ENCODE data around the gene PNPLA8.
"Not testable (repeated sequence)": the region's sequence is repeated elsewhere in the genome, so short reads cannot be mapped to it uniquely, and the experiment has no call there.

PNPLA8 gene

DNA sequence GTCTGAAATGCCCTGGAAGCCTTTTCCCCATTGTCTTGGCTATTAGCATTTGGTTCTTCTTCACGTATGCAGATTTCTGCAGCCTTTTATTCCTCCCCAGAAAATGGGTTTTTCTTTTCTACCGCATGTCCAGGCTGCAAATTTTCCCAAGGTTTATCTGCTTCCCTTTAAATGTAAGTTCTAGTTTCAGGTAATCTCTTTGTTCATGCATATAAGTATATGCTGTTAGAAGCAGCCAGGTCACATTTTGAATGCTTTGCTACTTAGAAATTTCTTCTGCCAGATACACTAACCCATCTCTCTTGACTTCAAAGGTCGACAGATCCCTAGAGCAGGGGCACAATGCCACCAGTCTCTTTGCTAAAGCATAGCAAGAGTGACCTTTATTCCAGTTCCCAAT, 31.3 kb upstream of the PNPLA8 start:
- Histone ChIP-seq H3K4me3 (ENCODE audit: low read depth, low read length) (no peak overlapping the region), H3K9me3 (ENCODE audit: control insufficient read depth, insufficient read depth, low read length) (peaks cover 7% of the 10 kb centered on the region), H3K9ac (ENCODE audit: low read depth, low read length) (no peak overlapping the region), H3K36me3 (ENCODE audit: control insufficient read depth, insufficient read depth, low read length) (no peaks in the 10 kb centered on the region), H3K4me1 (ENCODE audit: control insufficient read depth, insufficient read depth, low read length) (no peaks in the 10 kb centered on the region), H3K27me3 (ENCODE audit: control insufficient read depth, insufficient read depth, low read length) (no peaks in the 10 kb centered on the region)

DNA sequence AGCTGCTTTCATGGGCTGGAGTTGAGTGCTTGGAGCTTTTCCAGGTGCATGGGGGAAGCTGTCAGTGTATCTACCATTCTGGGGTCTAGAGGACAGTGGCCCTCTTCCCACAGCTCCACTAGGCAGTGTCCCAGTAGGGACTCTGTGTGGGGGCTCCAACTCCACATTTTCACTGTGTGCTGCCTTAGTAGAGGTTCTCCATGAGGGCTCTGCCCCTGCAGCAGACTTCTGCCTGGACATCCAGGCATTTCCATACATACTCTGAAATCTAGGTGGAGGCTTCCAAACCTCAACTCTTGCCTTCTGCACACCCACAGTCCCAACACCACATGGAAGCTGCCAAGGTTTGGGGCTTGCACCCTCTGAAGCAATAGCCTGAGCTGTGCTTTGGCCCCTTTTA, 30.7 kb upstream of the PNPLA8 start:
- H3K4me3 ChIP-seq (ENCODE audit: low read depth, low read length); H3K9ac ChIP-seq (ENCODE audit: low read depth, low read length): not testable (repeated sequence)

DNA sequence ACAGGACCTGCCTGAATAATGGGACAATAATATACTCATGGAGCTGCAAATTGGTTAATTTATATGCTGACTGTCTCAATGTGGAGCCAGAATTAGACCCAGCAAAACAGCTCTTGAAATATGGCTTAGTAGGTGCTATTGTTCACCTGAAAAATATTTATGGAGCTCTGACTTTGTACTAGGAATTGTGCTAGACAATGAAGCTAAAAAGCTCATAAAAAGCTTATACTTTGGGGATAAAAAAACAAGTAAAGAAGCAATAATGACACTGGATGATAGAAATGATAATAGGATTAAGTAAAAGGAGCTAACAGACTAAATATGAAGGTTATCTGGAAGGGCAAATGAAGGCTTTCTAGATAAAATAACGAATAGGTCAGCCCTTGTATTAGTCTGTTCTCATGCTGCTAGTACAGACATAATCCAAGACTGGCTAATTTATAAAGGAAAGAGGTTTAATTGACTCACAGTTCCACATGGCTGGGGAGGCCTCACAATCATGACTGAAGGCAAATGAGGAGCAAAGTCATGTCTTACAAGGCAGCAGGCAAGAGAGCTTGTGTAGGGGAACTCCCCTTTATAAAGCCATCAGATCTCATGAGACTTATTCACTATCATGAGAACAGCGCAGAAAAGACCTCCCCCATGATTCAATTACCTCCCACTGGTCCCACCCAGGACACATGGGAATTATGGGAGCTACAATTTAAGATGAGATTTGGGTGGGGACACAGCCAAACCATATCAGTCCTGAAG, 22.4 kb upstream of the PNPLA8 start:
- not testable (repeated sequence) for H3K27me3 ChIP-seq (ENCODE audit: control insufficient read depth, insufficient read depth, low read length); H3K36me3 ChIP-seq (ENCODE audit: control insufficient read depth, insufficient read depth, low read length); H3K9ac ChIP-seq (ENCODE audit: low read depth, low read length); H3K9me3 ChIP-seq (ENCODE audit: control insufficient read depth, insufficient read depth, low read length); H3K4me1 ChIP-seq (ENCODE audit: control insufficient read depth, insufficient read depth, low read length); H3K4me3 ChIP-seq (ENCODE audit: low read depth, low read length)

More for the DNA sequence above, 30.7 kb upstream of the PNPLA8 start:
- not testable (repeated sequence) for H3K27me3 ChIP-seq (ENCODE audit: control insufficient read depth, insufficient read depth, low read length); H3K4me1 ChIP-seq (ENCODE audit: control insufficient read depth, insufficient read depth, low read length); H3K9me3 ChIP-seq (ENCODE audit: control insufficient read depth, insufficient read depth, low read length); H3K36me3 ChIP-seq (ENCODE audit: control insufficient read depth, insufficient read depth, low read length)

DNA sequence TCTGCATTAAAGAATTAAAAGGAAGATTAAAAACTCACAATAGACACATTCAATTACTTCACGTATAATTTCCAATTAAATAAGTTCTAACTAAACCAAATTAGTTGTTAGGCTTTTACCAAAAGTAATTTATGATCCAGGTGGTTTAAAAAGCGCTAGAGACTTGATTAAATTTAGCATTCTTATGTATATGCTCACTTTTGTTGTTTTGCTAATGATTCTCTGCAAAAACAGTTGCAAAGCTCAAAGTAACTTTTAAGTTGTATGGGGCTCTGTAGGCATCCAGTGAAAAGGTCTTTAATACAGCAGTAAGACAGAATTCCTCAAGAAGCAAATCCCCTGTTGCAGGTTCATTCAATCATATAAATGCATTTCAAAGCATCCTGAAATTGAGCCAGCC, 15.5 kb upstream of the PNPLA8 start:
- Histone ChIP-seq H3K9ac (ENCODE audit: low read depth, low read length) (no peak overlapping the region), H3K4me3 (ENCODE audit: low read depth, low read length) (no peak overlapping the region), H3K36me3 (ENCODE audit: control insufficient read depth, insufficient read depth, low read length) (no peaks in the 10 kb centered on the region), H3K9me3 (ENCODE audit: control insufficient read depth, insufficient read depth, low read length) (no peaks in the 10 kb centered on the region), H3K4me1 (ENCODE audit: control insufficient read depth, insufficient read depth, low read length) (peaks cover 3% of the 10 kb centered on the region), H3K27me3 (ENCODE audit: control insufficient read depth, insufficient read depth, low read length) (no peaks in the 10 kb centered on the region)

DNA sequence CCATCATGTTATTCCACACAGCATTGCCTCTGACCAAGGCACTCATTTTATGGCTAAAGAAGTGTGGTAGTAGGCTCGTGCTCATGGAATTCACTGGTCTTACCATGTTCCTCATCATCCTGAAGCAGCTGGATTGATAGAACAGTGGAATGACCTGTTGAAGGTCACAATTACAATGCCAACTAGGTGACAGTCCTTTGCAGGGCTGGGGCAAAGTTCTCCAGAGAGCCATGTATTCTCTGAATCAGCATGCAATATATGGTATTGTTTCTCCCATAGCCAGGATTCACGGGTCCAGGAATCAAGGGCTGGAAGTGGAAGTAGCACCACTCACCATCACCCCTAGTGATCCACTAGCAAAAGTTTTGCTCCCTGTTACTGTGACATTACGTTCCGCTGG, 12.8 kb upstream of the PNPLA8 start:
- not testable (repeated sequence) for H3K36me3 ChIP-seq (ENCODE audit: control insufficient read depth, insufficient read depth, low read length); H3K4me3 ChIP-seq (ENCODE audit: low read depth, low read length); H3K9me3 ChIP-seq (ENCODE audit: control insufficient read depth, insufficient read depth, low read length); H3K9ac ChIP-seq (ENCODE audit: low read depth, low read length); H3K4me1 ChIP-seq (ENCODE audit: control insufficient read depth, insufficient read depth, low read length); H3K27me3 ChIP-seq (ENCODE audit: control insufficient read depth, insufficient read depth, low read length)

DNA sequence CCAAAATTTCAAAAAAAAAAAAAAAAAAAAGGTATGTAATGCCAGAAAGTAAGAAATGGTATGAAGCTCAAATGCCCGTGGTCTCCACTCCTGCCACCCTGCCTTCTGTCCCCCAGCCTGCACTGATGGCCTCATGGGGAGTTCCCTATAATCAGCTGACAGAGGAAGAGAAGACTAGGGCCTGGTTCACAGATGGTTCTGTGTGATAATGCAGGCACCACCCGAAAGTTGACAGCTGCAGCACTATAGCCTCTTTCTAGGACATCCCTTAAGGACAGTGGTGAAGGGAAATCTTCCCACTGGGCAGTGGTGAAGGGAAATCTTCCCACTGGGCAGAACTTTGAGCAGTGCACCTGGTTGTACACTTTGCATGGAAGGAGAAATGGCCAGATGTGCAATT, 12.3 kb upstream of the PNPLA8 start:
- H3K4me3 ChIP-seq (ENCODE audit: low read depth, low read length); H3K9ac ChIP-seq (ENCODE audit: low read depth, low read length); H3K4me1 ChIP-seq (ENCODE audit: control insufficient read depth, insufficient read depth, low read length); H3K9me3 ChIP-seq (ENCODE audit: control insufficient read depth, insufficient read depth, low read length); H3K27me3 ChIP-seq (ENCODE audit: control insufficient read depth, insufficient read depth, low read length); H3K36me3 ChIP-seq (ENCODE audit: control insufficient read depth, insufficient read depth, low read length): not testable (repeated sequence)

DNA sequence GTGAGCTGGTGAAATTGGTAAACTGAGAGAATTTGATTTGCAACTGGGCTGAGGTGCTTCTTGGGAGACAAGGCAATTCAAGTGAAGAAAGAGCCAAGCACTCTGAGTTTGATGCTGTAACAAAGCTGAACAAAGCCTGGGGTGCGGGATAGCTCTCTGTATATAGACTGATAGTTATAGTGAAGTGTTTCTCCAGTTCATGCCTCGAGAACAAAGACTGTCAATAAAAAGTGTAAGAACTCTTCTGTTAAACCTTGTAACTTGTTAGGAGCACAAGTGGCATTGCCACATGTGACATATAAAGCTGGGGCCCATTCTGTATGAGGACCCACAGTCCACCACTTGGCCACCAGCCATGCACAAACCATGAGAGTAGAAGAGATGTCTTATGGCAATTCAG, 11.3 kb upstream of the PNPLA8 start:
- H3K4me3 ChIP-seq (ENCODE audit: low read depth, low read length) = no peak overlapping the region
- no peaks in the 10 kb centered on the region for H3K36me3 ChIP-seq (ENCODE audit: control insufficient read depth, insufficient read depth, low read length)
- H3K4me1 ChIP-seq (ENCODE audit: control insufficient read depth, insufficient read depth, low read length) = peaks cover 3% of the 10 kb centered on the region
- H3K9me3 ChIP-seq (ENCODE audit: control insufficient read depth, insufficient read depth, low read length) = no peaks in the 10 kb centered on the region
- no peaks in the 10 kb centered on the region for H3K27me3 ChIP-seq (ENCODE audit: control insufficient read depth, insufficient read depth, low read length)
- no peak overlapping the region for H3K9ac ChIP-seq (ENCODE audit: low read depth, low read length)

DNA sequence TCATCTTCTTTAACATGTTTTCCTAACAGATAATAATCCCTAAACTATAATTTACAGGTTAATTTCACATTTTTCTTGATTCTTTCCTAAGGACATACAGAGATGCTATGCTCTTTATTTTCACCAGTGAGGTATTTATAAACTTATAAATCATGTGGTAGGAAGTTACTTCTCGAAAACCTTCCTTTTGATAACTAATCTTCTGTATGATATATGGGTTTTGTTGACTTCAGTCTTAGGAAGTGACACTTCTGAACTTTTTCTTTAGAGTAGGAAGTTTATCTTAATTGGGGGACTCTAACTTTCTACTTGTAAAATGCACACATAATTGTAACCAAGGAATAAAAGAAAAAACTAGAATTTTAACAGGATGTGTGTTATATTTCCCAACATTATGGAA, 9.8 kb upstream of the PNPLA8 start:
- H3K27me3 ChIP-seq (ENCODE audit: control insufficient read depth, insufficient read depth, low read length) = no peaks in the 10 kb centered on the region
- H3K4me3 ChIP-seq (ENCODE audit: low read depth, low read length) = no peak overlapping the region
- no peak overlapping the region for H3K9ac ChIP-seq (ENCODE audit: low read depth, low read length)
- H3K36me3 ChIP-seq (ENCODE audit: control insufficient read depth, insufficient read depth, low read length) = no peaks in the 10 kb centered on the region
- H3K4me1 ChIP-seq (ENCODE audit: control insufficient read depth, insufficient read depth, low read length) = no peaks in the 10 kb centered on the region
- no peaks in the 10 kb centered on the region for H3K9me3 ChIP-seq (ENCODE audit: control insufficient read depth, insufficient read depth, low read length)

DNA sequence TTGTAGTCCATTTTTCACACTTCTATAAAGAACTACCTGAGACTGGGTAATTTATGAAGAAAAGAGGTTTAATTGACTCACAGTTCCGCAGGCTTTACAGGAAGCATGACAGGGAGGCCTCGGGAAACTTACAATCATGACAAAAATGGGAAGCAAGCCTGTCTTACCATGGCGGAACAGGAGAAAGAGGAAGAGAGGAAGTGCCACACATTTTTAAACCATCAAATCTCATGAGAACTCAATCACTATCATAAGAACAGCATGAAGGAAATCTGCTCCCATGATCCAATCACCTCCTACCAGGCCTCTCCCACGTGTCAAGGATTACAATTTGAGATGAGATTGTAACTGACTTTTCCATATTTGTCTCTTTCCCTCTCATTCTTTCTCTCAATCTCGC, 9.3 kb upstream of the PNPLA8 start:
- no peak overlapping the region for H3K9ac ChIP-seq (ENCODE audit: low read depth, low read length)
- H3K4me1 ChIP-seq (ENCODE audit: control insufficient read depth, insufficient read depth, low read length) = no peaks in the 10 kb centered on the region
- H3K9me3 ChIP-seq (ENCODE audit: control insufficient read depth, insufficient read depth, low read length) = no peaks in the 10 kb centered on the region
- H3K27me3 ChIP-seq (ENCODE audit: control insufficient read depth, insufficient read depth, low read length) = no peaks in the 10 kb centered on the region
- H3K36me3 ChIP-seq (ENCODE audit: control insufficient read depth, insufficient read depth, low read length) = no peaks in the 10 kb centered on the region
- H3K4me3 ChIP-seq (ENCODE audit: low read depth, low read length) = no peak overlapping the region

DNA sequence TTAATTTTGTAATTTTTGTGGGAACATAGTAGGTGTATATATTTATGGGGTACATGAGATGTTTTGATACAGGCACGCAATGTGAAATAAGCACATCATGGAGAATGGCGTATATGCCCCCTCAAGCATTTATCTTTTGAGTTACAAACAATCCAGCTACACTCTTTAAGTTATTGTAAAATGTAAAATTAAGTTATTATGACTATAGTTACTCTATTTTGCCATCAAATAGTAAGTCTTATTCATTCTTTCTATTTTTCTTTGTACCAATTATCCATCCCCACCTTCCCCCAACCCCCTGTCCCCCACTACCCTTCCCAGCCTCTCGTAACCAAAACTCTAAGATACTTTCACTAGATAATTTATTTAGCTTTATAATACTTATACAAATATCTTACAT, 7.8 kb upstream of the PNPLA8 start:
- no peak overlapping the region for H3K9ac ChIP-seq (ENCODE audit: low read depth, low read length)
- H3K27me3 ChIP-seq (ENCODE audit: control insufficient read depth, insufficient read depth, low read length) = no peaks in the 10 kb centered on the region
- no peaks in the 10 kb centered on the region for H3K4me1 ChIP-seq (ENCODE audit: control insufficient read depth, insufficient read depth, low read length)
- H3K4me3 ChIP-seq (ENCODE audit: low read depth, low read length) = no peak overlapping the region
- H3K36me3 ChIP-seq (ENCODE audit: control insufficient read depth, insufficient read depth, low read length) = no peaks in the 10 kb centered on the region
- H3K9me3 ChIP-seq (ENCODE audit: control insufficient read depth, insufficient read depth, low read length) = no peaks in the 10 kb centered on the region

DNA sequence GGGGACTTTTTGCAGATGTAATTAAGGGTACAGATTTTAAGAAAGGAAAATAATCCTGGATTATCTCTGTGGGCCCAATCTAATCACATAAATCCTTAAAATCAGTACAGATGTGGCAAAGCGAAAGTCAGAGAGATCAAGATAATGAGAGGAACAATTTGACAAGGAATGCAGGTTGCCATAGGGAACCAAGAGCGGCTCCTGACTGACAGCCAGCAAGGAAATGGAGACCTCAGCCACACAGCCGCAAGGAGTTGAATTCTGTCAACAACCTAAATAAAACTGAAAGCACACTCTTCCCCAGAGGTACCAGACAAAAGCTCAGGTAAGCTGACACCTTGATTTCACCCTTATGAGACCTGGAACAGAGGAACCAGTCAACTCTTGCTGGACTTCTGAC, 3.4 kb upstream of the PNPLA8 start:
- Histone ChIP-seq H3K9me3 (ENCODE audit: control insufficient read depth, insufficient read depth, low read length) (no peaks in the 10 kb centered on the region), H3K4me1 (ENCODE audit: control insufficient read depth, insufficient read depth, low read length) (peaks cover 5% of the 10 kb centered on the region), H3K36me3 (ENCODE audit: control insufficient read depth, insufficient read depth, low read length) (no peaks in the 10 kb centered on the region), H3K27me3 (ENCODE audit: control insufficient read depth, insufficient read depth, low read length) (no peaks in the 10 kb centered on the region), H3K9ac (ENCODE audit: low read depth, low read length) (no peak overlapping the region), H3K4me3 (ENCODE audit: low read depth, low read length) (no peak overlapping the region)

DNA sequence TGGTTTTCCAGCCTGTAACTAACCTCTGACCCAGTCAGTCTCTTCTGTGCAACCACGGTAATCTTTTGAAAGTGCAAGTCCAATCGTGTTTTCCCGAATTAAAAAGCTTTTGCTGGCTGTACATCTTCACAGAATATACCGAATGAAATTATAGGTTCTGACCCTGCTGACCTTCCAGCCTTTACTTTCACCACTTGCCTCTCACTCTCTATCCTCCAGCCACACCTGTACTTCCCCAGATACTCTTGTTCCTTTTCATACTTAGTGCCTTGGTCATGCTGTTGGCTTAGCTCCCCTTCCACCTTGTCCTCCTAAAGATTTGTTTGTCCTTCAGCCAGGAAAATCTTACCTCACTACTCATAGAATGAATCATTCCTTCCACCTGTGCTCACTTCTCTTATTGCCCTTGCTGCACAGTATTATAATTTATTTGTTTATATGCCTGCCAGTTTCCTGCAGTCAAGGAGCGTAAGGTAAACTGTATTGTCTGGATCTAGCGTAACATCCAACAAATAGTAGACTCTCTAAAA, 2.3 kb upstream of the PNPLA8 start:
- Histone ChIP-seq H3K4me3 (ENCODE audit: low read depth, low read length) (no peak overlapping the region), H3K27me3 (ENCODE audit: control insufficient read depth, insufficient read depth, low read length) (no peaks in the 10 kb centered on the region), H3K9ac (ENCODE audit: low read depth, low read length) (no peak overlapping the region), H3K9me3 (ENCODE audit: control insufficient read depth, insufficient read depth, low read length) (no peaks in the 10 kb centered on the region), H3K4me1 (ENCODE audit: control insufficient read depth, insufficient read depth, low read length) (peaks cover 5% of the 10 kb centered on the region), H3K36me3 (ENCODE audit: control insufficient read depth, insufficient read depth, low read length) (no peaks in the 10 kb centered on the region)

Data from iPS-15b (cell line).